OCI-LY7 (cell line): Measurements from ENCODE around the gene GOLPH3. TPM values are rescaled to one million over a fixed set of nuclear protein-coding genes. Genes with fewer than 3 reads are reported as not detected.

Experiments
- BruUV-seq: library from RNA; stranded (reverse); fragments of 400-500 nt; replicated peaks from 2 replicates; lab custom pipeline; 2021; lab: Mats Ljungman, UMichigan
- CTCF ChIA-PET: fragments of 300-600 bp; sonication (Branson Sonifier 250); formaldehyde crosslinking; loops from one replicate; lab custom pipeline; 2022; ENCODE audit warnings: antibody characterized with exemption; ENCODE audit not compliant: unreplicated experiment; lab: Charles Lee
- POLR2A ChIA-PET: fragments of 300-600 bp; sonication (Branson Sonifier 250); formaldehyde crosslinking; loops from one replicate; lab custom pipeline; 2022; ENCODE audit warnings: antibody characterized with exemption; lab: Charles Lee
- DNase-seq: peaks from one replicate; pipeline ENCODE4 v3.0.0-alpha.2; 2015; ENCODE audit warnings: low spot score
- H2AFZ ChIP-seq: fragments of 200-600 bp; sonication (generic), shearing (Covaris generic); 2 replicates; pipeline ENCODE4 v1.6.1; 2014; ENCODE audit warnings: mild to moderate bottlenecking, antibody characterized with exemption, low read length, moderate library complexity
- H3K27ac ChIP-seq: fragments of 200-600 bp; sonication (generic); 2 replicates; pipeline ENCODE4 v1.5.1; 2014; ENCODE audit warnings: mixed run types, low read depth, mild to moderate bottlenecking, moderate library complexity, low read length, inconsistent platforms; ENCODE audit not compliant: poor library complexity, severe bottlenecking
- H3K36me3 ChIP-seq: fragments of 200-600 bp; sonication (generic); 2 replicates; pipeline ENCODE4 v1.6.1; 2014; ENCODE audit warnings: mild to moderate bottlenecking, antibody characterized with exemption, low read length, moderate library complexity, mixed read lengths; ENCODE audit not compliant: insufficient read depth
- H3K4me1 ChIP-seq: fragments of 200-600 bp; sonication (generic); 2 replicates; pipeline ENCODE4 v1.5.1; 2014; ENCODE audit warnings: mild to moderate bottlenecking, low read length; ENCODE audit not compliant: insufficient read depth, poor library complexity, severe bottlenecking
- H3K4me2 ChIP-seq: fragments of 200-600 bp; sonication (generic); 2 replicates; pipeline ENCODE4 v1.6.1; 2014; ENCODE audit warnings: mild to moderate bottlenecking, low read length
- H3K4me3 ChIP-seq: fragments of 200-600 bp; sonication (generic); 2 replicates; pipeline ENCODE4 v1.5.1; 2014; ENCODE audit warnings: mild to moderate bottlenecking, low read depth, low read length; ENCODE audit not compliant: poor library complexity, severe bottlenecking
- H3K79me2 ChIP-seq: fragments of 200-600 bp; sonication (generic); 2 replicates; pipeline ENCODE4 v1.6.1; 2016; ENCODE audit warnings: low read depth, mild to moderate bottlenecking, low read length, moderate library complexity, mixed read lengths; ENCODE audit not compliant: insufficient read depth
- H3K9me2 ChIP-seq: fragments of 200-600 bp; sonication (generic); 2 replicates; pipeline ENCODE4 v1.6.1; 2016; ENCODE audit warnings: mild to moderate bottlenecking, low read length, mixed read lengths; ENCODE audit not compliant: insufficient read depth
- H3K9me3 ChIP-seq: fragments of 200-600 bp; sonication (generic); 2 replicates; pipeline ENCODE4 v1.6.1; 2014; ENCODE audit warnings: mild to moderate bottlenecking, mixed run types, low read length, mixed read lengths
- H4K20me1 ChIP-seq: fragments of 200-600 bp; sonication (generic); 2 replicates; pipeline ENCODE4 v1.6.1; 2014; ENCODE audit warnings: mild to moderate bottlenecking, antibody characterized with exemption, low read length, moderate library complexity, mixed read lengths; ENCODE audit not compliant: insufficient read depth
- EZH2phosphoT487 ChIP-seq: fragments of 200-600 bp; sonication (generic); IDR thresholded peaks from 2 replicates; pipeline ENCODE4 v1.6.1; 2018; ENCODE audit warnings: low read depth, borderline replicate concordance, mild to moderate bottlenecking, mixed run types, antibody characterized with exemption, low read length, moderate library complexity, mixed read lengths
- intact Hi-C: fragments of 100-400 bp; cut with micrococcal nuclease; formaldehyde crosslinking; loops from one replicate; pipeline ENCODE4 v1.10.0; 2022; ENCODE audit not compliant: unreplicated experiment
- total RNA-seq, 2 experiments: library from RNA; depleted of rRNA in 1 of 2; stranded (reverse); fragments of >200 nt in 1 of 2; shearing (Covaris generic) in 1 of 2; gene quantifications; 2 replicates each; pipeline ENCODE4 v1.2.3, GENCODE V29; 2014 to 2022
- TF ChIP-seq, protein P1 (sequence below): fragments of 200-600 bp; sonication (generic); conservative IDR thresholded peaks from 2 replicates; pipeline ENCODE4 v1.5.1; 2014; ENCODE audit warnings: mild to moderate bottlenecking, antibody characterized with exemption, low read length, moderate library complexity, mixed read lengths

Gene GOLPH3
- total RNA-seq, 2 experiments from 2014 or later: 35.9 to 53.8 TPM

DNA sequence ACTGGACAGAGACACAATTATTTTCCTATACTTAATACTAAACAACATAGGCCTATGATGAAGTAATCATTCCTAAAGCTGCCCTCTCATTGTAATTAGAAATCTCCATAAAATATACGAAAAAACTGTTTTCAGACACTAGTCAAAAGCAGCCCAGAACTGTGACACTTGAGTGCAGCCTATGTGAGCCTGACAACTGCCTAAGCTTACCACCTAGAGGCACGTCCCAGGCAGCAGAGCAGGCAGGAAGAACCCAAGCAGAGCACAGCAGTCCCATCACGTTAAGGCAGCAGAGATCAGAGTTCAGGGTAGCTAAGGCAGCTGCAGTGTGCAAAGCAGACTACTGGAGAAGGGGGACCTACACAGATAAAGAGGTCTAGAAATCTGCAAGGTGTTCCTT lies 46.4 kb downstream of the GOLPH3 start:
- H3K4me2 ChIP-seq: no peak overlapping the region
- H3K9me2 ChIP-seq: no peaks in the 10 kb centered on the region
- ChIA-PET CTCF (no interaction called here), POLR2A (interaction anchor here (1.2 to 1.3 kb wide), 2 partner anchors 12 to 13 kb away, joined by 3 to 4 read pairs; no protein-coding TSS in a partner anchor)
- H4K20me1 ChIP-seq: 0 out of 2 replicates have a peak, but pooled peaks cover 10% of the 10 kb centered on the region
- H3K9me3 ChIP-seq: no peaks in the 10 kb centered on the region
- H3K4me1 ChIP-seq: peaks cover 5% of the 10 kb centered on the region
- no peak overlapping the region for H3K27ac ChIP-seq
- TF ChIP-seq EZH2phosphoT487: no peak
- TF ChIP-seq, protein P1, sequence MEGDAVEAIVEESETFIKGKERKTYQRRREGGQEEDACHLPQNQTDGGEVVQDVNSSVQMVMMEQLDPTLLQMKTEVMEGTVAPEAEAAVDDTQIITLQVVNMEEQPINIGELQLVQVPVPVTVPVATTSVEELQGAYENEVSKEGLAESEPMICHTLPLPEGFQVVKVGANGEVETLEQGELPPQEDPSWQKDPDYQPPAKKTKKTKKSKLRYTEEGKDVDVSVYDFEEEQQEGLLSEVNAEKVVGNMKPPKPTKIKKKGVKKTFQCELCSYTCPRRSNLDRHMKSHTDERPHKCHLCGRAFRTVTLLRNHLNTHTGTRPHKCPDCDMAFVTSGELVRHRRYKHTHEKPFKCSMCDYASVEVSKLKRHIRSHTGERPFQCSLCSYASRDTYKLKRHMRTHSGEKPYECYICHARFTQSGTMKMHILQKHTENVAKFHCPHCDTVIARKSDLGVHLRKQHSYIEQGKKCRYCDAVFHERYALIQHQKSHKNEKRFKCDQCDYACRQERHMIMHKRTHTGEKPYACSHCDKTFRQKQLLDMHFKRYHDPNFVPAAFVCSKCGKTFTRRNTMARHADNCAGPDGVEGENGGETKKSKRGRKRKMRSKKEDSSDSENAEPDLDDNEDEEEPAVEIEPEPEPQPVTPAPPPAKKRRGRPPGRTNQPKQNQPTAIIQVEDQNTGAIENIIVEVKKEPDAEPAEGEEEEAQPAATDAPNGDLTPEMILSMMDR: no peak
- BruUV-seq: no TSS peak
- H3K79me2 ChIP-seq: peaks cover 31% of the 10 kb centered on the region; the same call in 1 of the 2 replicates
- intact Hi-C loops: no loop called here
- no peak overlapping the region for H2AFZ ChIP-seq
- H3K4me3 ChIP-seq: no peak overlapping the region
- no peak for DNase-seq
- peaks cover 68% of the 10 kb centered on the region for H3K36me3 ChIP-seq

DNA sequence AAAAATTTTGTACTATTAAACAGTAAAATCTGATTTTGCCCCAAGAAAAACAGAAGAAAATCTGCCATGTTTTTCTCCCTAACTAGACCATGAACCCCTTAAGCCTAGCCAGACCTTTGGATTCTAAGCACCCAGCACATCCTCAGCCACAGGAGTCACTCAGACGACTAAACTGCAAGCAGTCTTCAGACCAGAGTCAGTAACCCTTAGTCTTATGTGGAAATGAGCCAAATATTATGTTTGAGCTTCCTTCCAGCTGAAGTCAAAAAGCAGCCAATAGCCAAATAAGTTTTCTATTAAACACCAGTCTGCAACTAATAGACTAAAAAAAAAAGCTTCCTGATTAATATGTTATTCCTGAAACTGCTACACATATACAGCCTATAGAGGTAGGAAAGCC lies 47.4 kb downstream of the GOLPH3 start:
- Histone ChIP-seq H3K79me2 (peaks cover 31% of the 10 kb centered on the region; the same call in 1 of the 2 replicates), H3K9me3 (no peaks in the 10 kb centered on the region), H3K4me3 (no peak overlapping the region), H3K4me1 (peaks cover 5% of the 10 kb centered on the region), H4K20me1 (0 out of 2 replicates have a peak, but pooled peaks cover 10% of the 10 kb centered on the region), H2AFZ (no peak overlapping the region), H3K36me3 (peaks cover 76% of the 10 kb centered on the region), H3K9me2 (no peaks in the 10 kb centered on the region), H3K4me2 (no peak overlapping the region), H3K27ac (no peak overlapping the region)
- no TSS peak for BruUV-seq
- POLR2A ChIA-PET: interaction anchor here (0.9 to 1.2 kb wide), 3 partner anchors 11 to 130 kb away, joined by 3 to 4 read pairs (median 3); no protein-coding TSS in a partner anchor
- intact Hi-C loops: no loop called here
- no peak for TF ChIP-seq EZH2phosphoT487
- TF ChIP-seq, protein P1: no peak
- CTCF ChIA-PET: no interaction called here
- no peak for DNase-seq

DNA sequence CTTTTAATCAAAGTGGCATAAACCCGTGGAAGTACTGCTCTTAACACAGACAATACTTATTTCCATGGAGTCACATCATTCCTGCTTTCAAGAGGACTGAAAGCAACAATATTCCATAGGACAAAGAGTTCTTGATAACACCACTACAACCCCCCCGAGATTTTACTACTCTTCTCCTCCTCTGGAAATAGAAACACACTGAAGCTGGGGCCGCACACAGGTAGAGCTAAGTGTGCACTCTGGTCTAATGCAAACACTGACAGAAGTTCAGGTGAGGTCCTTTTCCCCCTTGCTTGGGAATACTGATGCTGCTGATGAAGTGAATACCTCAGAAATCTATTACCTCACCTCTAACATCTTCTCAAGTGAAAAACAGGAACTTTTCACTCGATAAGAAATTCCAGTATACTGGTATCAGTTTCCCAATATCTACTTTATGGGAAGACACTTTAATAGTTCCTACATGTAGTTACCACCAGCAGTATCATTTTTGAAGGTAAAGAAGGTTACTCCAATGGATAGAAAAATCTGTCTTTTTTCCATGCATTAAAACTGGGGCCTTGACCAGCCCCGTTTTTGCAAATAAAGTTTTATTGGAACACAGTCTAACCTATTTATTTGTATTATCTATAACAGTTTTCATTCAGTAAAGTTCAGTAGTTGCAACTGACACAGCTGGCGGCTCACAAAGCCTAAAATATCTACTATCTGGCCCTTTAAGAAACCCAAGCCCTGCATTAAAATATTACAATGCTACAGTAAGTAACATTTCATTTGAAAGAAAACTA lies 50.0 kb downstream of the GOLPH3 start:
- intact Hi-C loops: no loop called here
- no peak for DNase-seq
- BruUV-seq: no TSS peak
- CTCF ChIA-PET: no interaction called here
- Histone ChIP-seq H3K9me2 (no peaks in the 10 kb centered on the region), H3K4me3 (no peak overlapping the region), H3K4me2 (no peak overlapping the region), H4K20me1 (0 out of 2 replicates have a peak, but pooled peaks cover 10% of the 10 kb centered on the region), H3K4me1 (peaks cover 5% of the 10 kb centered on the region), H3K27ac (no peak overlapping the region), H3K79me2 (peaks cover 21% of the 10 kb centered on the region; the same call in 1 of the 2 replicates), H3K9me3 (no peaks in the 10 kb centered on the region), H3K36me3 (peaks cover 82% of the 10 kb centered on the region), H2AFZ (no peak overlapping the region)
- POLR2A ChIA-PET: no interaction called here
- TF ChIP-seq, protein P1: no peak
- no peak for TF ChIP-seq EZH2phosphoT487
